ELF-1 (cell line): ENCODE measurements around the gene B3GALT6.
"Not testable (repeated sequence)": the region's sequence is repeated elsewhere in the genome, so short reads cannot be mapped to it uniquely, and the experiment has no call there.

ENCODE experiments used
- DNase-seq: peaks from one replicate; pipeline ENCODE4 v3.0.0-alpha.2; 2016; ENCODE audit warnings: low read depth, low spot score

B3GALT6 gene

DNA sequence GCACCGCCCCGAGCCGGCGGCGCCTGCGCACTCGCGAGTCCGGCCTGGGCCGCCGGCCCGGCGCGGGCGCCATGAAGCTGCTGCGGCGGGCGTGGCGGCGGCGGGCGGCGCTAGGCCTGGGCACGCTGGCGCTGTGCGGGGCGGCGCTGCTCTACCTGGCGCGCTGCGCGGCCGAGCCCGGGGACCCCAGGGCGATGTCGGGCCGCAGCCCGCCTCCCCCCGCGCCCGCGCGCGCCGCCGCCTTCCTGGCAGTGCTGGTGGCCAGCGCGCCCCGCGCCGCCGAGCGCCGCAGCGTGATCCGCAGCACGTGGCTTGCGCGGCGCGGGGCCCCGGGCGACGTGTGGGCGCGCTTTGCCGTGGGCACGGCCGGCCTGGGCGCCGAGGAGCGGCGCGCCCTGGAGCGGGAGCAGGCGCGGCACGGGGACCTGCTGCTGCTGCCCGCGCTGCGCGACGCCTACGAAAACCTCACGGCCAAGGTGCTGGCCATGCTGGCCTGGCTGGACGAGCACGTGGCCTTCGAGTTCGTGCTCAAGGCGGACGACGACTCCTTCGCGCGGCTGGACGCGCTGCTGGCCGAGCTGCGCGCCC, at the start of gene B3GALT6:
B3GALT6 (plus strand) TSS at position 30 of the 588 bp plus-strand sequence; CDS start at position 72, 42 bp downstream.
- DNase-seq = no peak

DNA sequence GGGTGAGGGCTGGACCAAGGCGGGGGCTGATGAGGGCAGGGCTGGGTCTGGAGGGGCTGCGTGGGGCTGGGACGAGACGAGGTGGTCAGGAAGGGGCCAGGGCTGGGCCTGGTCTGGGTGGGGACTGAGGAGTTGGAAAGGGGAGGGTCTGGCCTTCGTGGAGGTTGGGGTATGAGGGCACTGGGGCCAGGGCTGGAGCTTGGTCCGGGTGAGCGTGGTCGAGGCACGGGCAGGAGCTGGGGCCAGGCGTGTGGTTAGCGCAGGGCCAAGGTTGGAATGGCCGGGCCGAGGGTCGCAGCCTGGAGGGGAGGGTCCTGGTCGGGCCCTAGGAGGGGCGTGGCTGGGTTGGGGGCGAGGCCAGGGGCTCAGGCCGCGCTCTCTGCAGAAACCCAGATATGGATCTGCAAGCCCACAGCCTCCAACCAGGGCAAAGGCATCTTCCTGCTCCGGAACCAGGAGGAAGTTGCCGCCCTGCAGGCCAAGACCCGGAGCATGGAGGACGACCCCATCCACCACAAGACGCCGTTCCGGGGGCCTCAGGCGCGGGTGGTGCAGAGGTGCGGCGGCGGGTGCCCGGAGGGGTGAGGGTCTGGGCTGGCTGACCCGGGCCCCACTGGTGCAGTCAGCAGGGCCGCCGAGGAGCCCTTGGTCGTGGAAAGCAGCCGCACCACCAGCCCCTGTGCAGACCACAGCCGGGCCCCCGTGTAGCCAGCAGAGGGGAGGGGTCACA, 49.4 kb upstream of the B3GALT6 start:
- no peak for DNase-seq

DNA sequence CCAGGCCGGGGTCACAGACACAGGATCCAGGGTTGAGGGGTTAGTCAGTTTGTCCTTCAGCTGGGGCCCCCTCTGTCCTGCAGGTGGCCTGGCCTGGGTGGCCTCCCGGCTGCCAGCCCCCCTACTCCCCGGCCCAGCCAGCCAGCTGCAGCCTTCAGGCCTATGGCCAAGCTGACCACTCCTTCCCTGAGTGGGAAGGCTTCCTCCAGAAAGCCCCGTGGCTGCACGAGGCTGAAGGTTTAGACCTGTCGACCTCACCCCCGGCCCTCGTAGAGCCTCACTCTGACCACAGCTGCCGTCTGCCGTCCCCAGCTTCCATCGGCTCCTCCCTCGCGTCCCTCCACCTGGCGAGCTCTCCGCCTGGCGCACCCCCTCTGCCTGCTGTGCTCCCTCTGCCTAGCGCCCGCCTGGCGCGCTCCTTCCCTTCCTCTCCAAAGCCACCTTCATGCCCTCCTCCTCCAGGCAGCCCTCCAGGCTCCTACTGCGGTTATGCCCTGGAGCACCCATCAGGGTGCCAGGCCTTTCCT, 48.8 kb upstream of the B3GALT6 start:
- no peak for DNase-seq

DNA sequence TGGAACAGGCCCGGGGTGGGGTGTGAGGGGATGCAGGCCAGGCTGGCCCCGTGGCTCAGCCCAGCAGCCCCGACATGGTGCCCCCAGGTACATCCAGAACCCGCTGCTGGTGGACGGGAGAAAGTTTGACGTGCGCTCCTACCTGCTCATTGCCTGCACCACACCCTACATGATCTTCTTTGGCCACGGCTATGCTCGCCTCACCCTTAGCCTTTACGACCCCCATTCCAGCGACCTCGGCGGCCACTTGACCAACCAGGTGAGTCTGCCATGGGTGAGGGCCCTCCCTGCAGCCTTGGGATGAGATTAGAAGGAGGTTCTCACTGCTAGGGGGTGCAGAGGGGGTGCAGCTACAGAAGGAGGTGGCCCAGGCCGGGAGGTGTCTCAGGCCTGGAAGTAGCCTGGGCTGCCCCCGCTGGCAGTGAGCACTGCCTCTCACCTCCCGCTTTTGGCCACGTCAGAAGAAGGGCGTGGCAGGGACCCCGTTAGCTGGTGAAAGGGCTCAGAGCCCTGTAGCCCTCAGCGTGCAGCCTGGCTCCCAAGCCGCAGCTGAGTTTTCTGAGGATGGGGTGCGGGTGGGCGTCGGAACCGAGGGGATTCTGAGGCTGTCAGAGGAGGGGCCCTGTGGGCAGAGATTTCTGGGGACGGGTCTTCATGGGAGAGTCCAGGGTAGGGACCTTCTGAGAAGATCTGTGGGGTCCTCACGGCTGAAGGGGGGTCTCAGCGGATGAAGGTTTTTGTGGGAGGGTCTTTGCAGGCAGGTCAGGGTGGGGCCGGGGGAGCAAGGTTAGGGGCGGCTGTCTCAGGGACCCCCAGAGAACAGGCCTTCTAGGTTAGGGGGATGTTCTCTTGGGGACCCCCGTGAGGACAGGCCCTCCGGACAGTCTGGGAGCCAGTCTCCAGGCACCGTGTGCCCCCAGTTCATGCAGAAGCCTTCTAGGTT, 47.9 kb upstream of the B3GALT6 start:
- DNase-seq = no peak

DNA sequence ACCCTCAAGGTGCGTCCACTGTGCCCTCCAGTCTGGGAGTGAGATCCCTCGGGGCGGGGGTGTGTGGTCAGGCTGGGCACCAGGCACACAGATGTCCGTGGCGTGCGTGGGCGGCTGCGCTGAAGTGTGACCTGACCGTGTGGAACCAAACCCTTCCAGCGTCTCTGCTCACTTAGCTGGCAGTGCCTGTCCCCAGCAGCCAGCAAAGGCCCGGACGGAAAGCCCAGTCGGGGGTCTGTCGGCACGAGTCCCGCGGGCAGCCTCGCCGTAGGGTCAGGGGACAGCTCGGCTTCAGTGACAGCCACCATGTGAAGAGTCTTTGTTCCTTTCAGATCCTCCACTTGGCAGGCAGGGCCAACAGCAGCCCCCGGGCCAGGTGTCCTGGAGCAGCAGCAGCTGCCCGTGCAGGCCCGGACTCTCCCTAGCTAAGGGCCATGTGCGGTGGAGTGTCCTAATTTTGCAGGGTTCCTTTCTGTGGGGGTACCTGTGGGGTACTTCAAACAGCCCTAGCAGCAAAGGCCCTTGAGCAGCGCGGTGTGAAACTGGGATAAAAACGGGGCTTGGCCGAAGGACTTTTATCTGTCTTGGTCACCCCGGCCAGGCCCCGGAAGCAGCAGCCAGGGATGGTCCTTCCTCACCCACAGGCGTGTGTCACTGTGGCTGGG, 46.8 kb upstream of the B3GALT6 start:
- DNase-seq = peak; percentile 24

DNA sequence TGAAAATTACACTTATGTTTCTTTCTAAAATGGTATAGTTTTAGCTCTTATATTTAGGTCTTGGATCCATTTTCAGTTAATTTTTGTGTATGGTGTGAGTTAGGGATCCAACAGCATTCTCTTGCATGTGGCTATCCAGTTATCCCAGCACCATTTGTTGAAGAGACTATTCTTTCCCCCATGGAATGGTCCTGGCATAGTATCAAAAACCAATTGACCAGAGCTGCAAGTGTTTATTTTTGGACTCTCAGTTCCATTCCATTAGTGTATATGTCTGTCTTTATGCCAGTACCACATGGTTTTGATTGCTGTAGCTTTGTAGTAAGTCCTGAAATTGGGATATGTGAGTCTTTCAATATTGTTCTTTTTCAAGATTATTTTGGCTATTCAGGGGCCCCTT, 44.1 kb upstream of the B3GALT6 start:
- DNase-seq = no peak

DNA sequence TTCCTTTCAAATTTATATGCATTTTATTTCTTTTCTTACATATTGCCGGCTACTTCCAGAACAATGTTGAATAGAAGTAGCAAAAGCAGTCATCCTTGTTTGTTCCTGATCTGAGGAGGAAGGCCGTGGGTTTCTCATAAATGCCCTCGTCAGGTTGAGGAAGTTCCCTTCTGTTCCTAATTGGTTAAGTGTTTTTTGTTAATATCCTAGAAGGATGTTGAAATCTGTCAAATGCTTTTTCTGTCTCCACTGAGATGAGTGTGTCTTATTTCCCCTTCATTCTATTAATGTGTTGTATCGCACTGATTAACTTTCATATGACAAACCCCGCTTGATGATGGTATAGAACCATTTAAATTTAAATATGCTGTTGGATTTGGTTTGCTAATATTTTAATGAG, 42.9 kb upstream of the B3GALT6 start:
- DNase-seq = no peak

DNA sequence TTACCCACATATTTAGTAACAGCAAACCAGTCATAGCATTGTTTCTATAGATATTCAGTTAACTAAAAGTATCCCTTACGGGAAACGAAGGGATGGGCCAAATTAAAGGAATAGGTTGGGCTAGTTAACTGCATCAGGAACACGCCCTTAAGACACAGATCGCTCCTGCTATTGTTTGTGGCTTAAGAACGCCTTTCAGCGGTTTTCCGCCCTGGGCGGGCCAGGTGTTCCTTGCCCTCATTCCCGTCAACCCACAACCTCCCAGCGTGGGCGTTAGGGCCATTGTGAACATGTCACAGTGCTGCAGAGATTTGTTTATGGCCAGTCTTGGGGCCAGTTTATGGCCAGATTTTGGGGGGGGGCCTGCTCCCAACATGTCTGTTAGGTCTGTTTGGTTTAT, 40.3 kb upstream of the B3GALT6 start:
- DNase-seq = no peak

DNA sequence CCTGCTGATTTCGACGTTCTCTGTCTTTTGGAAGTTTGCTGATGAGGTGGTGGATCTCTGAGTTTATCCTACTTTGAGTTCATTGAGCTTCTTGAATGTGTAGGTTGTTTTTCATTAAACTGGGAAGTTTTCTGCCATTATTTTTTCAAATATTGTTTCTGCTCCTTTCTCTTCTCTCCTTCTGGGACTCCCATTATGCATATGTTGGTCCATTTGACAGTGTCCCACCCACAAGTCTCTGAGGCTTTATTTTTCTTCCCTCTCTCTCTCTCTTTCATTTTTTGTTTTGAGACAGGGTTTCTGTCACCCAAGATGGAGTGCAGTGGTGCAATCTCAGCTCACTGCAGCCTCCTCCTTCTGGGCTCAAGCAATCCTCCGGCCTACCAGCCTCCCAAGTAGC, 37.3 kb upstream of the B3GALT6 start:
- DNase-seq = no peak

DNA sequence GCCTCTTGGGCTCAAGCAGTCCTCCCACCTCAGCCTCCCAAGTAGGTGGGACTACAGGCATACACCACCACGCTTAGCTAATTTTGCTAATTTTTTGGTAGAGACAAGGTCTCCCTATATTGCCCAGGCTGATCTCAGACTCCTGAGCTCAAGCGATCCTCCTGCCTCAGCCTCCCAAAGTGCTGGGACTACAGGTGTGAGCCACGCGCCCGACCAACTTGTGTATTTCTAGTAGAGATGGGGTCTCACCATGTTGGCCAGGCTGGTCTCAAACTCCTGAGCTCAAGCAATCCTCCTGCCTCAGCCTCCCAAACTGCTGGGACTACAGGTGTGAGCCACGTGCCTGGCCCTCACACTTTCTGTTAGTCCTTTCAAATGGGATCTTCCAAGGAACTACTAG, 36.3 kb upstream of the B3GALT6 start:
- not testable (repeated sequence) for DNase-seq

DNA sequence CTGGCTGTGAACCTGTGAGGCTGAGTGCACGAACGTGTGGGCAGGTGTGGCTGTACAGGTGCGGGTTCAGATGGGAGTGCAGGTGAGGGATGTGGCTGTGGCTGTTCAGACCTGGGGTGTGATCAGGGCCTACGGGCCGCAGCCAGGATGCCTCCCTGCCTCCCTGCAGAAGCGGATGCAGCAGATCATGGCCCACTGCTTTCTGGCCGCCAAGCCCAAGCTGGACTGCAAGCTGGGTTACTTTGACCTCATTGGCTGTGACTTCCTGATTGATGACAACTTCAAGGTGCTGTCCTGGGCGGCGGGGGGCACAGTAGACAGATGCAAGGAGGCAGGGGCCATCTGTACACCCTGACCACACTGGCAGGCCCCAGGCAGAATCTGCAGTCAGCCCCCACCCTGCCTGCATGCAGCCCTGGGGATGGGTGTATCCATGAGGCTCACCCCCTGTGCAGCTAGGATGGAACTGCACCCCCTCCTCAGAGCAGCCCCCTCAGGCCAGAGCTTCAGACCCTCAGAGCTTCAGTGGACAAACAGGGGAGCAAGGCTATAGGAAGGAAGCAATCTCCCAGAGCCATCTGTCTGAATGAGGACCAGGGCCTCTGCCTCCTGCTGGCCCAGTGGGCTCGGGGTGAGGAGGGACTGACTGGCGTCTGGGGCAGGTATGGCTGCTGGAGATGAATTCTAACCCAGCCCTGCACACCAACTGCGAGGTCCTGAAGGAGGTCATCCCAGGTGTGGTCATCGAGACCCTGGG, 35.4 kb upstream of the B3GALT6 start:
- DNase-seq = no peak

DNA sequence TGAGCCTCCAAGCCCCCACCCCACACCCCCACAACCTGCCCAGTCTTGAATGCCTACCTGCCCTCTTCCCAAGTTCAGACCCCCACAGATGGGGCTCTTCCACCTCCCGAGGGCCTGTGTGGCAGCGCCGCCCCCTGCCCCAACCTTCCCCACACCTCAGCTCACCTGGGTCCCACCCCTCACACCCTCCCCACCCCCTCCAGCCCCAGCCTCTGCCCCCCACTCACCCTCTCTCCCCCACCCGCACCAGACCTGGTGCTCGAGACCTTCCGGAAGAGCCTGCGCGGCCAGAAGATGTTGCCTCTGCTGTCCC, 34.9 kb upstream of the B3GALT6 start:
- no peak for DNase-seq

DNA sequence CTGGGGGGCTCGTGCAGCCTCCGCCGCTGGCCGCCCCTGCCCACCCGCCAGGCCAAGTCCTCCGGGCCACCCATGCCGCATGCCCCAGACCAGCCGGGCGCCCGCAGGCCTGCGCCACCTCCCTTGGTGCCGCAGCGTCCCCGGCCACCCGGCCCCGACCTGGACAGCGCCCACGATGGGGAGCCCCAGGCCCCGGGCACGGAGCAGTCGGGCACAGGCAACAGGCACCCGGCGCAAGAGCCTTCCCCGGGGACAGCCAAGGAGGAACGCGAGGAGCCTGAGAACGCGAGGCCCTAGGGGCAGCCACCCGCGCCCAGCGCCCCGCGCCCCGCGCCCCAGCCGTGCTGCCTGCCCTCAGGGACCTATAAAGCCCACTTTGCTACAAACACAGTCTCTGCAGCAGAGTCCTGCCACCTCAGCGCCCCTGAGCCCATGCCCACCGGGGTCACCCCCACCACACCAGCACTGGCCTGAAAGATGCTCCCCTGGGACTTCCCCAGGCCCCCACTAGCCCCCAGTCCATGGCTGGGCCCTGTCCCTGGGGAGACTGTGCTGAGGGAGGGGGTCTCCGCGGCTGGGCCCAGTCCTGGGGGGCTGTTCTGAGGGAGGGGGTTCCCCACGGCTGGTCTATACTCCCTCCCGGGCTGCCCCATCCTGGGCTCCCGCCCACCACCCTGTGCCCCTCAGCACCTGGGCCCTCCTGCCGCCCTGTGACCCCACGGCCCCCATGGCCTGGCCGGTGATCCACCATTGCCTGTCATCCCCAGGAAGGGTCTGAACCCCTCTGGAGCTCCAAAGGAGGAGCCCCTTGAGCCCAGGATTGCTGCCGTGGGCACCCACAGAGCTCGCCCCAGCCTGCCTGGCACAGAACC, 34.2 kb upstream of the B3GALT6 start:
- DNase-seq = no peak

DNA sequence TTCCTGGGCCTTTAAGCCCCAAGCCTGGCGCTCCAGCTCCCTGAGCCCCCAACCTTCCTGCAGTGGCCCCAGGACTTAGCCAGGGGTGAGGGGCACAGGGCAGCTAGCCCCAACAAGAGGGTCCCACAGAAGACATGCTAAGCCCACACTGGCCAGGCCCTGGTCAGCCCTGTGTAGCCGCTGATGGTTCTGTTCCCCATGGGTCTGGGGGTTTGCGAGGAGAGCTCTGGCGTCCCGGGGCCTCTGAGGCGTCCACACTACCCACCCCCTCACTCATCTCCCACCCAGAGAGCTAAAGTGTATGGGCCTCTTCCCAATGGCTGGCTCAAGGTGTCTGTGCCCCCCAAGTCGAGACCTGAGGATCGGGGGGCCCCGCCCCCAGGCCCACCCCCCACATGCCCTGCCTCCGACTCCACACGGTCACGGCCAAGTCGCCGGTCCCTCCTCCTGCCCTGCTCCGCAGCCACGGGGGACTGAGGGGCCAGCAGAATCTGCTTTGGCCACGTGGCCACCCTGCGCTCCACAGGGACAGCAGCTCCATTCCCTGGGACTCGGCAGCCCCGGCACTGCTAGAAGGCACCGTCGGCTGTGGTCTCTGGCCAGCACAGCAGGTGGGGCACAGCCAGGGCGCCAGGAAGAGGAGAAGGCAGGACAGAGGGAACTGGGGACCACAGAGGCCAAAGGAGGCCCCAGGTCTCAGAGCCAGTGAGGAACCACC, 33.5 kb upstream of the B3GALT6 start:
- DNase-seq = no peak

DNA sequence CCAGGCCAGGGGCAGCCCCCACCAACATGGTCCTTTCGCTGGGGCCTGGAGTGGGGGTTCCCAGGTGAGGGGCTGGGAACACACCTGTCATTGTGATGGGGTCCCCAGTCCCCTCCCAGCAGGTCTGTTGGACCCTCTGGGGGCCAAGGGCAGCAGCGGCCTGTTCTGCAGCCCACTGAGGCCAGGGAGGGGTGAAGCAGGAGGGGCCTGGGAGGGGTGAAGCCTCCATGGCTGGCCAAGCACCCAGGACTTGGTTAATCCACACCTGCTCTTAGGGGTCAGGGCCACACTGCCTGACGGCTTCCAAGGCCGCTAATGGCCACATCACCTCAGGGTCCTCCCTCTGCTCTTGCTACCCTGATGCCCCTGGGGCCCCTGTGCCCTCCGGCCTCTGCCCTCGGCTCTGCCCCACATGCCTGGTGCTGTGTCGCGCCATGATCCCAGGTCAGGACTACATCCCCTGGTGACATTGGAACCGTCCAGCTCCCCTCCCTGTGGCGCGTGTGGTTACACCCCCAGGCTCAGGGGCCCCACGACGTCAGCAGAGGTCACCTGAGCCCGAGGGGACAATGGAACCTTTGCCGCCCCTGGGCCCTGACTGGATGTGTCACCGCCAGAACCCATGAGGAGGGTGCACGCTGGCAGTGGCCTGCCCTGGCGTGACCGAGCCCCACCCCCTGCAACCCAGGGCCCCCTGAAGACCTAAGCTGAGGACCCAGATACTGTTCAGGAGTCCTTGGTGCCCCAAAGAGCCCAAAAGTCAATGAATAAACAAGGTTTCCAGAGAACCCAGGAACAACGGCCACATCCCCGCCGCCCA, 32.7 kb upstream of the B3GALT6 start:
- no peak for DNase-seq

DNA sequence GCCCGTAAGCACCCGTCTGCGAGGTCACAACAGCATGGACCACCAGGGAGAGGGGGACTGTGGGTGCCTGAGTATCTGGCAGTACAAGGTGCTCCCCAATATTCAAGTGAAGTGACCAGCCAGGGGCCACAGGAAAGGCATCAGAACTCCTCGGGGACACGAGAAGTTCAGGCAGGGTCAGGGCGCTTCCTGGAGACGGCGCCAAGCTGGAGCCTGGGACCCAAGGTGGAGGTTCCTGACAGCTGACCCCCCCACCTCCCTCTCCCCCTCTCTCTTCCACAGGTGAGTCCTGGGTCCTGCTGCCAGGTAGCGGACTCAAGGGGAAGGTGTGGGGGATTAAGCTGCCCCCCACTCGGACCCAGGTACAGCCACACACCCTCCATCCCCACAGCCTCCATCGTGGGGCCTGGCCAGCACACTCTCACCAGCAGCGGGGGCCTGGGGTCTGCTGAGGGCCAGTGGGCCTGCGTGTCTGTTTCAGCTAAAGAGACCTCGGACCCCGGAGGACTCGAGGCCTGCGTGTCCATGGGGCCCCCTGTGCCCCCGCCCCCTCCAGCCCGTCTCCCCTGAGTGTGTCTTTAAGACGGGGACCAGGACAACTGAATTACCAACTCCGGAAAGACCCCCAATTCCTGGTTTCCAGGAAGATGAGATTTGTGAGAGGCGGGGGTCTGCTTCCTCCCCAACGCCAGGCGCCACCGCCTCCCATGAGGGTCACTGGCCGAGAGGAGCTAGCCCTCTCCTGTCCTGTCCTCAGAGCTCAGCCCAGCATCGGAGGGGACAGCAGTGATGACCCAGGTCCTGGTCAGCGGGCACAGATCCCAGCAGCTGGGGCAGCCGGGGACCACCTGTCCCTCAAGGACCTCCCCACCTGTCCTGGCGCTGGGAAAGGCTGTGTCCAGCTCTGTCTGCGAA, 31.8 kb upstream of the B3GALT6 start:
- no peak for DNase-seq
